GM15510 (cell line): ENCODE measurements around the gene SLC39A3.

ENCODE experiments used
- POLR2A ChIP-seq: IDR thresholded peaks from 3 replicates; pipeline ENCODE4 v1.6.1; 2011; ENCODE audit warnings: borderline replicate concordance; ENCODE audit not compliant: insufficient read length; ENCODE audit errors: extremely low read depth

The SLC39A3 gene

DNA sequence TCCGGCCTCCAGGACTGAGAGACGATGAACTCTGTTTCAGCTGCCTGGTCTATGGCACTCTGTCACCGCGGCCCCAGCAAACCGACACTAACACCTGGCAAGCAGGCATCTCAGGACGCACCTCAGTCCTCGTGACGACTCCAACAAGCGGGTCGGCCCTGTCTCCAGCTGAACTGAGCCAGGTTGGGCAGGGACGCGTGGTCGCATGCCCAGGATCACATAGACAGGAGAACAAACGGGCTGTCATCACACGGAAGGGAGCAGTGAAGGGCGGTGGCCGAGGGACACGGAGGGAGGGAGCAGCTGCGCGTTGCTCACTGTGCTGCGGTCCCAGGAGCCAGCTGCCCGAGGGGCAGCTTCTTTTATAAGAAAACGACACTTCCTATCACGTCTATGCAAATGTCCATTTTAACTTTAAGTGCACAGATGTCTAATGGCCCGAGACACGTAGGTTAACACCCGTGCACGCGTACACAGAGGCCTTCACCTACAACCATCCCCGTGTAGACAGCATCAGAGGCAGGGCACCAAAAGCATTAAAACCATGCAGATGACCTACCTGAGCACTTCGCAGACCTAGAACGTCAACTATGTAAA is 34.4 kb upstream of the SLC39A3 start:
- TF ChIP-seq POLR2A, result no peak

- no peak for TF ChIP-seq POLR2A
Measured at GRCh38 chr19:2771786-2772674, 32.2 kb upstream of the SLC39A3 start.

- TF ChIP-seq POLR2A, result no peak
Measured at GRCh38 chr19:2770055-2771013, 30.5 kb upstream of the SLC39A3 start.

- no peak for TF ChIP-seq POLR2A
Measured at GRCh38 chr19:2769218-2769617, 29.4 kb upstream of the SLC39A3 start.

GRCh38 chr19:2768365-2769132 is 28.7 kb upstream of the SLC39A3 start:
- TF ChIP-seq POLR2A, result no peak

GRCh38 chr19:2767688-2768087 is 27.9 kb upstream of the SLC39A3 start:
- TF ChIP-seq POLR2A, result no peak

- no peak for TF ChIP-seq POLR2A
Measured at GRCh38 chr19:2766594-2767372, 27.0 kb upstream of the SLC39A3 start.

DNA sequence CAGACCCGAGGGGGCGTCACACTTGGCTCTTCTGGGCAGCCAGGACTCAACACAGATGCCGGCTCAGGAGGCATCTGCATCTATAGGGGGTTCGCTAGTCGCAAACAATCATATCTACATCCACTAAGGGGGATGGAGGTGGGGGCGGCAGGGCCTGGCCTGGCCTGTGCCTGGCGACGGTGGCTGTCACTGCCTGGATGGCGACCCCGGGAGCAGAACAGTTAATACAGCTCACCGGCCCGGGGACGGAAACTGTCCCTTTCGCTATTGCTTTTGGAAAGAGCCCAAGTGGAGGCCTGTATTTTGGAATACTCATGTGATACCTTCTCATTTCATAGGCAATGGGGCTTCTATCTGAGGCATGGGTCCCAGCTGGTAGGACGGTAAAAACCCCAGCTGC is 25.6 kb upstream of the SLC39A3 start:
- no peak for TF ChIP-seq POLR2A

DNA sequence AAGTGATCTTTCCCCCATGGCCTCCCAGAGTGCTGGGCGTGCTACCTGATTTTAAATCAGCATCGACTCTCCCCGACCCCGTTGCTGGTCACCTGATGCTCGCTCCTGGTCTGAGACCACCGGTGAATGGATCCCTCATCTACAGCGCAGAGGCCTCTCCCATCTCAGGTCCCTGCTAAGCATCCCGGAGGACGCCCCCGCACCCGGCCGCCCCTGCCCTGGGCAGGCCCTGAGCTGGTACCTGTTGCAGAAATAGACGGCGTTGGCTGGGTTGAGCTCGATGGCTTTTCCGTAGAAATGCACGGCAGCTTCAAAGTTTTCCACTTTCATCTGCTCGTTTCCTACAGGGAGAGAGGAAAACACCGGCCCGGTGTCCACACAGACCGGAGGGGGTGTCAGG is 25.1 kb upstream of the SLC39A3 start:
- no peak for TF ChIP-seq POLR2A

DNA sequence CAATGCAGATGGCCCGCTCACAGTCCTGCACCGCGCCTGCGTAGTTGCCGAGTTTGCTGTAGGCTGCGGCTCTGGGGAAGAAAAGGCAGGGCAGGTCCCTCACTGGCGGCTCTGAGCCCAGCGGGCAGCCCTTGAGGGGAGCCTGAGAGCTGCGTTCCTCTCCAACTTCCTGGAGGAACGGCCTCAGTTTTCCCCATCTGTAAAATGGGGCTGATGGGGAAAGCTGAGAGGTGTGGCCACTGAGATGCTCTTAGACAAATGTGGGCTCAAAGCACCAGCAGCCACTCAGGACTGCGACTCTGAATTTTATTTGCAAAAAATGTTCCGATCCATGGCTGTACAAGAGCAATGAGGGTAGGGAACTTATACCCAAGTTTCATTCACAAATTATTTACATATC is 23.9 kb upstream of the SLC39A3 start:
- TF ChIP-seq POLR2A, result no peak

- TF ChIP-seq POLR2A, result no peak
Measured at GRCh38 chr19:2762783-2763496, 23.1 kb upstream of the SLC39A3 start.

DNA sequence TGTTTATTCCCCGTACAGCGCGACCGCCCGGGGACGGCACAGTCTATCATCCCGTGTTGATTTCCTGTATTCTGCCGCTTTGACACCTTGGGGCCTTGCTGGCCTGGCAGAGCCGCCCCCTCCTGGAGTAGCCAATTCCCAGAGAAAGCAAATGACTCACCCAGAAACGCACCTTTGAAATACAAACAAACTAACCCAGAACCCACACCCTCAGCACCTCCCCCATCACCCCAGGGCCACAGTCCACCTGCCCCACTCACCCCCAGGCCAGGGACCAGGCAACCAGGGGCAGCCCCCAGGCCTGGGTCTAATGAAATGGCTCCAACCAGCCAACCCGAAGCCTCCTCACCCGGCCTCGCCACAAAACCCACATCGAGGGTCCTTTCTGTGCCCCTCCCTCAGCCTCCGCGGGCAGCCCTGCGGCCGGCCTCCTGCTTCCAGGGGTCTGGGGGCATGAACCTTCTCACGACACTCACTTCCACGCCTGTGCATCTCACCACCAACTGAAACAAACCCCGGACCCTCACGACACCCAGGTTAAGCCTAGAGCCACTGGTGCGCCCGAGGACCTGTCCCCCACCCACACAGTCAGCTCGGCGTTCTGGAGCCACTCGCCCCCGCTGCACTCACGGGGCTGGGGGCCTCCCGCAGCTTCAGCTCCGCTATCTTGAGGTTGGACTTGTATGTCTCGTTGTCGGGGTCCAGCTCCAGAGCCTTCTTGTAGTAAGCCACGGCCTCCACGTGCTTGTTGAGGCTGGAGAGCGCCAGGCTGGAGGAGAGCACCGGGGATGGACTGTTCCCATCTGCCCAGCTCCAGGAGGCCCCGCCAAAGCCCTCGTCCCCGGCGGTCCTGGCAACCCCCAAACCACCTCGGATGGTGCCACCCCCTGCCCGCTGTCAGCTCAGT is 22.3 kb upstream of the SLC39A3 start:
- no peak for TF ChIP-seq POLR2A

- TF ChIP-seq POLR2A, result no peak
Measured at GRCh38 chr19:2761309-2761677, 21.5 kb upstream of the SLC39A3 start.

DNA sequence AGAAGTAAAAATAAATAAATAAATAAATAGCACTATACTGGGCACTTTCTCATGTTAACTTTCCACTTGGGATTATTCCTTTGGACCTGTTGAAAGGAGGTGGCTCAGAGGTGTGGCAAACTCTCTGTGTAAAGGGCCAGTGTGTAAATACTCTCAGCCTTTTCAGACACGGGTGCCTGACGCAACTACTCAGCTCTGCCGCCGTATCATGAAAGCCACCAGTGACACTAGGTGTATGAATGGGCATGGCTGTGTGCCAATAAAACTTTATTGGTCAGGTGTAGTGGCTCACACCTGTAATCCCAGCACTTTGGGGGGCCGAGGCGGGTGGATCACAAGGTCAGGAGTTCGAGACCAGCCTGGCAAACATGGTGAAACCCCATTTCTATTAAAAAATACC is 20.1 kb upstream of the SLC39A3 start:
- TF ChIP-seq POLR2A, result no peak
